ENCODE measurements around the gene FASTKD1.

DNA sequence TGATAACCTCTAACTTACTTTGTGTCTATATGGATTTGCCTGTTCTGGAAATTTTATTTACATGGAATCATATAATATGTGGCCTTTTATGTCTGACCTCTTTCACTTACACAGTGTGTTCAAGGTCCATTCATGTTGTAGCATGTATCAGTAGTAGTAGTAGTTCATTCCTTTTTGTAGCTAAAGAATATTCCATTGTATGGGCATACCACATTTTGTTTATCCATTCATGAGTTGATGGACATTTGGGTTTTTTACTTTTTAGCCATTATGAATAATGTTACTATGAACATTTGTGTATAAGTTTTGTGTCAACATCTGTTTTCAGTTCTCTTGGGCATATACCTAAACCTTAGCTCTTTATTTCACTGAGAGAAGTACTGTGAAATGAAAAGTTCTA, 82.8 kb downstream of the FASTKD1 start:
- TF ChIP-seq CTCF (conservative IDR thresholded peaks at IDR 0.05; ENCODE audit: low read depth, low read length) (no peak), EZH2phosphoT487 (IDR thresholded peaks at IDR 0.05; ENCODE audit: borderline replicate concordance, low read length) (no peak), EZH2 (IDR thresholded peaks at IDR 0.05; ENCODE audit: low read length, unreplicated experiment) (no peak)

All from PC-3 (cell line).